Thoracic aorta (tissue), 2 donors: ENCODE data around the gene TMEM156. TPM values are rescaled to one million over a fixed set of nuclear protein-coding genes. Genes with fewer than 3 reads are reported as not detected.
A peak's percentile ranks its signal among the peaks of the same experiment; 100 is the strongest.

ENCODE experiments used
- ATAC-seq: fragments of 150-250 bp; one replicate; pipeline ENCODE4 v1.8.0; 2017; ENCODE audit warnings: low read depth; ENCODE audit not compliant: insufficient number of reproducible peaks, low FRiP score
- DNase-seq: peaks from one replicate; pipeline ENCODE4 v3.0.0-alpha.2; 2020; ENCODE audit warnings: low spot score
- H3K27ac ChIP-seq, 2 donors: fragments of 200-600 bp; sonication (generic); 1 replicate in 1 of 2; 2 replicates in 1 of 2; pipeline ENCODE4 v1.5.1; 2016; ENCODE audit warnings: mild to moderate bottlenecking in 2 of 2, moderate library complexity in 2 of 2
- H3K27me3 ChIP-seq: fragments of 200-600 bp; sonication (generic); replicated peaks from 2 replicates; pipeline ENCODE4 v1.6.0; 2016; ENCODE audit warnings: mild to moderate bottlenecking; ENCODE audit not compliant: insufficient read depth
- H3K36me3 ChIP-seq: fragments of 200-600 bp; sonication (generic); one replicate; pipeline ENCODE4 v1.5.1; 2016
- H3K4me1 ChIP-seq, 2 donors: fragments of 200-600 bp; sonication (generic); 1 replicate in 1 of 2; 2 replicates in 1 of 2; pipeline versions ENCODE4 v1.5.1 to v1.6.0; 2016; ENCODE audit warnings: low read depth in 2 of 2, mild to moderate bottlenecking in 1 of 2; ENCODE audit not compliant: control insufficient read depth in 1 of 2
- H3K4me3 ChIP-seq: fragments of 200-600 bp; sonication (generic); 2 replicates; pipeline ENCODE4 v1.5.1; 2016; ENCODE audit warnings: mild to moderate bottlenecking
- H3K9me3 ChIP-seq: fragments of 200-600 bp; sonication (generic); 2 replicates; pipeline ENCODE4 v1.5.1; 2016
- CTCF ChIP-seq: fragments of 200-600 bp; sonication (generic); IDR thresholded peaks from one replicate; pipeline ENCODE4 v1.5.1; 2019; ENCODE audit warnings: antibody characterized with exemption
- total RNA-seq, 2 donors: library from RNA; depleted of rRNA; stranded (reverse); fragments of >200 nt; gene quantifications; one replicate each; pipeline versions ENCODE4 v1.1.0 to v1.2.3, GENCODE V29; 2016

TMEM156 gene
- total RNA-seq, 2 donors from 2014 or later, result not detected

- H3K9me3 ChIP-seq, result no peaks in the 10 kb centered on the region
- no peak overlapping the region for H3K4me3 ChIP-seq
- ATAC-seq (no peak), DNase-seq (no peak)
- no peaks in the 10 kb centered on the region for H3K36me3 ChIP-seq
- no peak overlapping the region for H3K27ac ChIP-seq
- H3K27me3 ChIP-seq, result no peaks in the 10 kb centered on the region
- H3K4me1 ChIP-seq, result peaks cover 9 to 22% of the 10 kb centered on the region in 2 donors
- no peak for TF ChIP-seq CTCF
Measured at GRCh38 chr4:39048311-39048710, 16.1 kb upstream of the TMEM156 start.

- no peak for TF ChIP-seq CTCF
- H3K4me1 ChIP-seq, result peaks cover 15 to 26% of the 10 kb centered on the region in 2 donors
- ATAC-seq, result no peak
- H3K27me3 ChIP-seq, result no peaks in the 10 kb centered on the region
- H3K9me3 ChIP-seq, result no peaks in the 10 kb centered on the region
- H3K36me3 ChIP-seq, result no peaks in the 10 kb centered on the region
- DNase-seq, result no peak
- H3K27ac ChIP-seq, result no peak overlapping the region
- no peak overlapping the region for H3K4me3 ChIP-seq
Measured at GRCh38 chr4:39047681-39048080, 15.5 kb upstream of the TMEM156 start.

- peak overlapping the region in 1 of 2 donors; percentile 83 for H3K27ac ChIP-seq
- H3K4me3 ChIP-seq, result peak overlapping the region; percentile 89
- peaks cover 15 to 26% of the 10 kb centered on the region in 2 donors for H3K4me1 ChIP-seq
- no peaks in the 10 kb centered on the region for H3K27me3 ChIP-seq
- ATAC-seq, result no peak
- no peak for TF ChIP-seq CTCF
- no peak for DNase-seq
- H3K9me3 ChIP-seq, result no peaks in the 10 kb centered on the region
- H3K36me3 ChIP-seq, result no peaks in the 10 kb centered on the region
Measured at GRCh38 chr4:39046249-39046648, 14.0 kb upstream of the TMEM156 start.

GRCh38 chr4:39045827-39046221 is 13.6 kb upstream of the TMEM156 start:
- no peak for TF ChIP-seq CTCF
- H3K4me3 ChIP-seq, result peak overlapping the region; percentile 89
- no peak for DNase-seq
- H3K9me3 ChIP-seq, result no peaks in the 10 kb centered on the region
- H3K27me3 ChIP-seq, result no peaks in the 10 kb centered on the region
- peak overlapping the region in 1 of 2 donors; percentile 83 for H3K27ac ChIP-seq
- H3K4me1 ChIP-seq, result peaks cover 15 to 26% of the 10 kb centered on the region in 2 donors
- ATAC-seq, result no peak
- no peaks in the 10 kb centered on the region for H3K36me3 ChIP-seq

GRCh38 chr4:39044956-39045826 is 13.0 kb upstream of the TMEM156 start:
- Histone ChIP-seq H3K4me1 (peaks cover 15 to 26% of the 10 kb centered on the region in 2 donors), H3K27me3 (no peaks in the 10 kb centered on the region), H3K36me3 (no peaks in the 10 kb centered on the region), H3K27ac (peak overlapping the region; percentile 81 to 83), H3K4me3 (peak overlapping the region; percentile 89), H3K9me3 (no peaks in the 10 kb centered on the region)
- DNase-seq, result no peak
- ATAC-seq, result peak; percentile 12
- TF ChIP-seq CTCF, result no peak
